ENCODE data around the gene TRIM24. TPM values are rescaled to one million over a fixed set of nuclear protein-coding genes. Genes with fewer than 3 reads are reported as not detected.
A peak's percentile ranks its signal among the peaks of the same experiment; 100 is the strongest.

TRIM24 gene
- total RNA-seq, 1 donor from 2014 or later: 23.9 TPM

DNA sequence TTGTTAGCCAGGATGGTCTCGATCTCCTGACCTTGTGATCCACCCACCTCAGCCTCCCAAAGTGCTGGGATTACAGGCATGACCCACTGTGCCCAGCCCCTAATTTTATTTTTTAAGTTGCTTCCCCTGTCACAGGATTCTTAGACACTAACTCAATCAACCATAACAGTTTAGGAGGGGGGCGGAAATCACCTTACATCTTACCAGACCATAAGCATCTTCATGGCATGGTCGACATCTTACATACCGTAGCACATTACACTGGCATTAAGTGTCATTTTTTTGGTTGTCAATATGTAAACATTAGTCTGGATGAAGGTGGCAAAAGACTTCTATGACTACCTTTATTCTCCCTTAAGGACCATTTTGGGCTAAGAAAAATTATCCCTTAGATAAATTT lies 95.6 kb downstream of the TRIM24 start:
- H3K27me3 ChIP-seq: no peaks in the 10 kb centered on the region
- H3K9me3 ChIP-seq: peaks cover 22% of the 10 kb centered on the region
- H3K27ac ChIP-seq: no peak overlapping the region
- no peak for TF ChIP-seq CTCF (IDR thresholded peaks at IDR 0.05)
- intact Hi-C loops (cut with DNase I): no loop called here
- H3K4me3 ChIP-seq: no peak overlapping the region
- no peak for DNase-seq
- no peaks in the 10 kb centered on the region for H3K4me1 ChIP-seq
- H3K36me3 ChIP-seq: peaks cover 74% of the 10 kb centered on the region
- ATAC-seq: no peak

DNA sequence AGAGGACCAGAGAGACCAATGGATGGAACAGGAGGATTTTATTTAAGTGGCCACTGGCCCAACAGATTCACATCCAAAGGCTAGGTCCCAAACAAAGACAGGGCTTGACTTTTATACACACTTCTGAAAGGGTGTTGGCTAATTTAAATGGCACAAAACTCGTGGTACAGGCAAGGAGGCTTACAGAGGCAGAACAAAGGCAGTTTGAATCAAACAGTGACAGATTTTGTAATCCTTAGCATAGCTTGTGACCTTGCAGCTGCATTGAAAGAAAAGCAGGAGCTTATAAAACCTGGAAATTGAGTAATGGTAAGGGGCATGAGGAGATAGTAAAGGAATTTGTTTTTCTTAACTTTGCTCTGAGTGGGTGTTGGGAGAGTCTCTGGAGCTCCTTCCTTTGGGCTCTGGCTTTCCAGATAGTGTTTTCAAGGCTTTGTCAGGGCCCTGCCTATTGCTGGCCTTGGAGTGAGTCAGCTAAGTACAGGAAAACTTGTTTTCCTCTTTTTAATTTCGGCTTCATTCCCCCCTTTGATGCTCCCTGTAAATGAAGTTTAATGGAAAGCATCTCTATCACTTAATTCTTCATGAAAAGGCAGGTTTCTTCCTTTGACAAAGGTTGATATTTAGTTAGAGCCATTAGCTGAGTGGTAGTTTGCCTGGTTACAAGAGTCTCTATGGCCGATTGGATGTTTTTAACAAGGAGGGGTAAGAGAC lies 96.9 kb downstream of the TRIM24 start:
- peaks cover 22% of the 10 kb centered on the region for H3K9me3 ChIP-seq
- DNase-seq (no peak), ATAC-seq (no peak)
- H3K4me3 ChIP-seq: no peak overlapping the region
- no peak overlapping the region for H3K27ac ChIP-seq
- intact Hi-C loops (cut with DNase I): no loop called here
- no peaks in the 10 kb centered on the region for H3K4me1 ChIP-seq
- no peaks in the 10 kb centered on the region for H3K27me3 ChIP-seq
- no peak for TF ChIP-seq CTCF (IDR thresholded peaks at IDR 0.05)
- H3K36me3 ChIP-seq: peaks cover 71% of the 10 kb centered on the region

- no peak for DNase-seq
- Histone ChIP-seq H3K27ac (no peak overlapping the region), H3K36me3 (peaks cover 58% of the 10 kb centered on the region), H3K27me3 (no peaks in the 10 kb centered on the region), H3K9me3 (peaks cover 22% of the 10 kb centered on the region), H3K4me1 (no peaks in the 10 kb centered on the region), H3K4me3 (no peak overlapping the region)
- no peak for ATAC-seq
- no peak for TF ChIP-seq CTCF (IDR thresholded peaks at IDR 0.05)
- intact Hi-C loops (cut with DNase I): no loop called here
Observed at GRCh38 chr7:138559448-138559847, 99.4 kb downstream of the TRIM24 start.

DNA sequence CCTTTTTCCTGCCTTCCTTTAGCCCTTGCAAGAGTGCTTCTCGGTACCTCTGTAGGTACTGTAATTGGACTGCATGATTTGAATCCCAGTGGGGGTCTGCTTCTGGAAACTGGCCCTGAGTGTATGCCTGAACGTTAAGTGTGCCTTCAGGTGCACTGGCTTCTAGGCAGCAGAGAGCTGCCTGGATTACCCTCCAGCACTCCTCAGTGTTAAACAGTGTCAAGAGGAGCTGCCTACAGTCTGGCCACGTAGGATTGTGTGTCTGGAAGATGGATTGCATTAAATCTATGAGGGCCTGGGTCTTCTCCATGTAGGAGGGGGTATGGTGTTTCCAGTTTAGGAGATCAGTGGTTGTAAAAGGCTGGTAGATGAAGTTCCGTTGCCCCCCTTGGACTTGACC lies 103.7 kb downstream of the TRIM24 start:
- no peak overlapping the region for H3K4me3 ChIP-seq
- H3K4me1 ChIP-seq: no peaks in the 10 kb centered on the region
- no peak for TF ChIP-seq CTCF (IDR thresholded peaks at IDR 0.05)
- ATAC-seq (peak; percentile 8), DNase-seq (no peak)
- H3K27me3 ChIP-seq: no peaks in the 10 kb centered on the region
- intact Hi-C loops (cut with DNase I): no loop called here
- peak overlapping the region; percentile 4 for H3K27ac ChIP-seq
- H3K9me3 ChIP-seq: peaks cover 15% of the 10 kb centered on the region
- H3K36me3 ChIP-seq: peaks cover 43% of the 10 kb centered on the region

DNA sequence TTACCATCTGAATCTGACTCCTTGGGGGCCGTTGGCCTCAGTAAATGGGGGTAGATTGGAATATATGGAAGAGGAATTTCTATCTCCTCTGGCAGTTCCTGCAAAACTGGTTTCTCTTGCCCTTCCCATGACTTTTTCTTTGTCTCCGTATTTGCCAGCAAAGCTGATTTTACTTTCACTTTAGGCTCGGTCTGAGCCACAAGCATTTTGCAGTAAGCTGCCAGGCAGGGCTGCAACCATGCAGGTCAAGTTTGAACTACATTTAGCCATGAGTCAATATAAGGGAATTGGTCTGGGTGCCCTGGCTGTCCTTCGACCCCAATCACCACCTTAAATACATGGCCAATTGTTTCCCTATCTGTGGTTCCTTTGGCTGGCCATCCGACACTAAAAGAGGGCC lies 104.3 kb downstream of the TRIM24 start:
- peak overlapping the region; percentile 4 for H3K27ac ChIP-seq
- peaks cover 48% of the 10 kb centered on the region for H3K36me3 ChIP-seq
- H3K27me3 ChIP-seq: no peaks in the 10 kb centered on the region
- H3K4me3 ChIP-seq: no peak overlapping the region
- no peaks in the 10 kb centered on the region for H3K4me1 ChIP-seq
- DNase-seq (no peak), ATAC-seq (peak; percentile 57)
- no peak for TF ChIP-seq CTCF (IDR thresholded peaks at IDR 0.05)
- H3K9me3 ChIP-seq: peaks cover 15% of the 10 kb centered on the region
- intact Hi-C loops (cut with DNase I): no loop called here

GRCh38 chr7:138565071-138565450 lies 105.0 kb downstream of the TRIM24 start:
- Histone ChIP-seq H3K9me3 (peaks cover 15% of the 10 kb centered on the region), H3K27ac (no peak overlapping the region), H3K27me3 (no peaks in the 10 kb centered on the region), H3K4me1 (no peaks in the 10 kb centered on the region), H3K36me3 (peaks cover 55% of the 10 kb centered on the region), H3K4me3 (no peak overlapping the region)
- DNase-seq (no peak), ATAC-seq (peak; percentile 81)
- no peak for TF ChIP-seq CTCF (IDR thresholded peaks at IDR 0.05)
- intact Hi-C loops (cut with DNase I): no loop called here
